SK-N-SH treated with all-trans-retinoic acid at 6 μM for 48 hours (cell line): ENCODE results near the gene VPS54.

ENCODE experiments used
- ZFP3 ChIP-seq: fragments of 250-450 bp; sonication (Bioruptor Pico); IDR thresholded peaks from 2 replicates; pipeline ENCODE4 v1.5.0; 2020; ENCODE audit warnings: mild to moderate bottlenecking, moderate library complexity
- ZNF70 ChIP-seq: fragments of 450-650 bp; formaldehyde crosslinking; IDR thresholded peaks from 2 replicates; pipeline ENCODE4 v1.5.0; 2020; ENCODE audit warnings: mild to moderate bottlenecking, moderate library complexity

GRCh38 chr2:63843791-63844190 lies 175.4 kb downstream of the VPS54 start:
- no peak for TF ChIP-seq ZFP3 (CRISPR knock-in tag)
- TF ChIP-seq ZNF70 (CRISPR knock-in tag), result no peak
